HG02938 (cell line): ENCODE results near the gene PBXIP1.

Source experiments
- ATAC-seq: cut with Tn5 transposase; IDR thresholded peaks from one replicate; pipeline ENCODE4 v1.9.1; 2021; ENCODE audit warnings: mild to moderate bottlenecking, moderate library complexity; ENCODE audit not compliant: unreplicated experiment

Gene PBXIP1

DNA sequence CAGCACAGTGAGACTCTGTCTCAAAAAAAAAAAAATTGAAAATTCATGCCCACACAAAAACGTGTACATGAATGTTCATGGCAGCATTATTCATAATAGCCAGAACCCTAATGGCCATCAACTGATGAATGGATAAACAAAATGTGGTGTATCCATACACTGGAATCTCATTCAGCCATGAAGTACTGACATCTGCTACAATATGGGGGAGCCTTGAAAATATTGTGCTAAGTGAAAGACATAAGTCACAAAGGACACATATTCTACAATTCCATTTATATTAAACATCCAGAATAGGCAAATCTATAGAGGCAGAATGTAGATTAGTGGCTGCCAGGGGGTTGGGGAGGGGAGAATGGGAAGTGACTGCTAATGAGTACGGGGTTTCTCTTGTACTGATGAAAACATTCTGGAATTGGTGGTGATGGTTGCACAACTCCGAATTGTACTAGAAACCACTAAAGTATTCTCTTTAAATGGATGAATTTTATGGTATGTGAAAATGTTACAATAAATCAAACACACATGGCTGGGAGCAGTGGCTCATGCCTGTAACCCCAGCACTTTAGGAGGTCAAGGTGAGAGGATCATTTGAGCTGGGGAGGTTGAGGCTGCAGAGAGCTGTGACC lies 52.8 kb downstream of the PBXIP1 start:
- no peak for ATAC-seq

GRCh38 chr1:154901591-154901990 lies 54.3 kb downstream of the PBXIP1 start:
- no peak for ATAC-seq

GRCh38 chr1:154899041-154899440 lies 56.9 kb downstream of the PBXIP1 start:
- ATAC-seq, result no peak

GRCh38 chr1:154896771-154897286 lies 59.1 kb downstream of the PBXIP1 start:
- no peak for ATAC-seq

DNA sequence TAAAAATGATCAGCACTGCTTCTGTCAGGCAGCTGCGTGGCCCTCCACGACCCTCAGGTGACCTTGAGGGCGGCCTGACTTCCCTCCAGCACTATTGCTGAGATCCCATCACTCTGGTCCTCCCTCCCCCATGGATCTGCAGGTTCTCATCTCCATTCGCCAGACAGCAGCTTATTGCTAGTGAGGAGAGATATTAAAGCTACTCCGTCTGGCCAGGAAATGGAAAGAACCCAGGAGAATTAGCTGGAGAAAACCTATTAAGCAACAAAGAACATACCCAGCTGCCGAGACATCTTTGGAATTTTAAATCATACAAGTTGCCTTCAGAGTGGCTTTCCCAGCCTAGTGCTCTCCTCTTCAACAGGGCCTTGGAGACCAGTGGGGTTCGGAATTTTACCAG lies 60.1 kb downstream of the PBXIP1 start:
- no peak for ATAC-seq
